Glomerular visceral epithelial cell (primary cell): ENCODE measurements around the gene TSKS.
A peak's percentile ranks its signal among the peaks of the same experiment; 100 is the strongest.

ENCODE experiments used
- DNase-seq: peaks from one replicate; pipeline ENCODE4 v3.0.0-alpha.2; 2016; ENCODE audit errors: extremely low spot score

TSKS gene

DNA sequence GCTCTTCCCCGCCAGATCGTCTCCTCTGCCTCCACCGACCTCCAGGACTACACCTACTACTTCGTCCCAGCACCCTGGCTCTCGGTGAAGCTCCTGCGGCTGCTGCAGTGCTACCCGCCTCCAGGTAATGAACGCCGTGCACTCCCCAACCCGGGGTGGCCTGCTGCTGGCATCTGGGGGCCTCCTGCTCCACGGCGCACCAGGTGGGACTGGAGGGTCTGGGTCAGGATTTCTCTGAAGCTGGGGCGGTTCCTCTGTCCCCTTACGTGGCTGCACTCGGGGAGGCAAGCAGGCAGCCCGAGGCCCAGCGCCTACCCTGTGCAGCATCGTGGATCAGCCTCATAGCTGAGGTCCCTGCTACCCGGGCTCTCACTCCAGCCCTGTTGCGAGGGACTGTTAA, 32.5 kb upstream of the TSKS start:
- DNase-seq = no peak

GRCh38 chr19:49793561-49793840, 30.4 kb upstream of the TSKS start:
- DNase-seq = peak; percentile 34

DNA sequence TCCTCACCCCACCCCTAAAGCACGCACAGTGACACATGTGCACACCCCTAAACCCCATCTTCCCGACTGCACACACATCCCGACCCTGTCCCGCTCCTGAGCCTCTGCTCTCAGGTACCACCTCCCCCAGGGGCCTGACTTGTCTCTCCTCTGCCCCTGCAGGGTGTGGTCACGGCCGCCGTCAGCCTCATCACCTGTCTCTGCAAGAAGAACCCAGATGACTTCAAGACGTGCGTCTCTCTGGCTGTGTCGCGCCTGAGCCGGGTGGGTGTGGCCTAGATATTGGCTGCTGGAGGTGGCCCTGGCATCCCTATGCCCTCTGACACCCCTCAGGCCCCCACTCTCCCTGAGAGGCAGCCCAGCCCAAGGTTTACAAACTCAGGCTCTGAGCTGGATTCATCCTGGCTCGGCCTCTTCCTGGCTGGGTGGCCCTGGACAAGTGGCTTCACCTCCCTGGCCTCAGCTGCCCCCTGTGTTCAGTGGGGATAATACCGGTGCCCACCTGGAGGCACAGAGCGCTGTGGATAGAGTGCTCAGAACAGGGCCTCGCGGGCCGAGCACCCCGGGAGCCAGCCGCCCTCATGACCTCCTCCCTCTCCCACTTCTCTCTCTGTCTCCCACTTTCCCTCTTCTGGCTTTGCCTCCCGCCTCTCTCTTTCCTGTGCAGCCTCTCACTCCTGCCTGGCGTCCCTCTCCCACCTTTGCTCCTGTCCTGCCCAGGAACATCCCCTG, 29.9 kb upstream of the TSKS start:
- no peak for DNase-seq

GRCh38 chr19:49791776-49792445, 28.8 kb upstream of the TSKS start:
- DNase-seq = no peak

GRCh38 chr19:49790866-49791265, 27.8 kb upstream of the TSKS start:
- no peak for DNase-seq

DNA sequence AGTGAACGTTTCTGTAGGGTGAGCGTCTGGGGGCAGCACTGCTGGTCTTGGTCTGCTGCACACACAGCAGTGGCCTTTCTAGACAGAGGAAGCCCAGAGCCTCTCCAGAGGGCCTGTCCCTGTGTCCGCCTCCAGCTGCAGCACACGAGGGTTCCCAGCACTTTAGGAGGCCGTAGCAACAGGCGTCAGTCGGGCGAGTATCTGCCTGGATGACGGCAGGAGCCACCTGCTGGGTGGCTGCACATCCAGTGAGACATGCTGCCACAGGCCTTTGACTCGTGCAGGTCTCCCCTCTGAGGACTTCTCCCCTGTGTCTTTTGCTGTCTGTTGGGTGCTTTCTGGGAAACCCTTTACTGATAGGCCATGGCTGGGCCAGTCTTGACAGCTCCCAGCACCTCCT, 25.8 kb upstream of the TSKS start:
- DNase-seq = no peak

DNA sequence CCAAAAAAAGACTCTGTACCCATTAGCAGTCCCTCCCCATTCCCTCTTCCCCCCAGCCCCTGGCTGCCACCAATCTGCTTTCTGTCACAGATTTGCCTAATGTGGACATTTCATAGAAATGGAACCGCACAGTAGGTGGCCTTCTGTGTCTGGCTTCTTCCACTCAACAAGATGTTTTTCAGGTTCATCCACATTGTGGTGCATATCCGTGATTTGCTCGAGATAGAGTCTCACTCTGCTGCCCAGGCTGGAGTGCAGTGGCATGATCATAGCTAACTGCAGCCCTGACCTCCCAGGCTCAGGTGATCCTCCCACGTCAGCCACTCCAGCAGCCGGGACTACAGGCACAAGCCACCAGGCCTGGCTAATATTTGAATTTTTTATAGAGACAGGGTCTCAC, 24.6 kb upstream of the TSKS start:
- no peak for DNase-seq

GRCh38 chr19:49786376-49786820, 23.3 kb upstream of the TSKS start:
- DNase-seq = no peak

DNA sequence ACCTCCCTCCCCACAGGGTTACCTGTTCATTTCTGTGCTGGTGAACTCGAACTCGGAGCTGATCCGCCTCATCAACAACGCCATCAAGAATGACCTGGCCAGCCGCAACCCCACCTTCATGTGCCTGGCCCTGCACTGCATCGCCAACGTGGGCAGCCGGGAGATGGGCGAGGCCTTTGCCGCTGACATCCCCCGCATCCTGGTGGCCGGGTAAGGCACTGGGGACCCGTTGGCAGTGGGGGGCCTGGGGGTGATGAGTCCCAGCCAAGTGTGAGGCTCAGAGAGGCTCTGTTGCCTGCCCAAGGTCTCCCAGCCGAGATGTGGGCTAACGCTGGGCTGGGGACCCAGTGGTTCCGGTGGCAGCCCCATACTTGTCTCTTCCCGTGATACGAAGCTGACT, 19.4 kb upstream of the TSKS start:
- no peak for DNase-seq

DNA sequence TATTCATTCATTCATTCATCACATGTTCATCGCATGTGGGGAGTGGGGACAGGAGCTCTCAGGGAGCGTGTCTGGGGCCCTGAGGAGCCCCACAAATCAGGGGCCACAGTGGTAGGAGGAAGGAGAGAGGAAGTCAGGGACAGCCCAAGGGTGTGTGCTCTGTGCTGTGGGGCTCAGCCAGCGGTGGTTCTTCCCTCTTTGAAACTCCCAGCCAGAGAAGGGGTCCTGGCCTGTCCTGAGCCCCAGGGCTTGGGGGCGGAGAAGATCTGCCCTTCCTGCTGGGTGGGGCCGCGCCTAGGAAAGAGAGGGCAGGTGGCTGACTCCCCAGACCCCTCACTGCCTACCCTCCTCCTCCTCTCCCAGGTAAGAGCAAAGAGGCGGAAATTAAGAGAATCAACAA, 18.3 kb upstream of the TSKS start:
- no peak for DNase-seq

DNA sequence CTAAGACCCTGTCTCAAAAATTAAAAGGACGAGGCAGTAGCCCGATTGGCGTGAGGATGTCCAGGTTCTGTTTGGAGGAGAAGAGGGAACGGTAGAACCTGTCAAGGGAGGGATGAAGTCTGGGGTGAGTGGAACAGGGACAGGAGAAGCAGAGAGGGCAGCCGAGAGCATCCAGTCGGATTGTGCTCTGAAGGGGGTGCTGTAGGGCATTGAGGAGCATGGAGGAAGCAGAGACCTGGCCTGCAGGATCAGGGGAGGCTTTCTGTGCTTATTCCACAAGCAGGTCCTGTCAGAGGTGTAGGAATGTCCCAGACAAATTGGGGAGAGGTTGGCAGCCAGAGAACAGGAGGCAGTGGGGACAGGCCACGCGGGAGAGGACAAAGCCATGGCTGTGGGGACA, 17.8 kb upstream of the TSKS start:
- no peak for DNase-seq

DNA sequence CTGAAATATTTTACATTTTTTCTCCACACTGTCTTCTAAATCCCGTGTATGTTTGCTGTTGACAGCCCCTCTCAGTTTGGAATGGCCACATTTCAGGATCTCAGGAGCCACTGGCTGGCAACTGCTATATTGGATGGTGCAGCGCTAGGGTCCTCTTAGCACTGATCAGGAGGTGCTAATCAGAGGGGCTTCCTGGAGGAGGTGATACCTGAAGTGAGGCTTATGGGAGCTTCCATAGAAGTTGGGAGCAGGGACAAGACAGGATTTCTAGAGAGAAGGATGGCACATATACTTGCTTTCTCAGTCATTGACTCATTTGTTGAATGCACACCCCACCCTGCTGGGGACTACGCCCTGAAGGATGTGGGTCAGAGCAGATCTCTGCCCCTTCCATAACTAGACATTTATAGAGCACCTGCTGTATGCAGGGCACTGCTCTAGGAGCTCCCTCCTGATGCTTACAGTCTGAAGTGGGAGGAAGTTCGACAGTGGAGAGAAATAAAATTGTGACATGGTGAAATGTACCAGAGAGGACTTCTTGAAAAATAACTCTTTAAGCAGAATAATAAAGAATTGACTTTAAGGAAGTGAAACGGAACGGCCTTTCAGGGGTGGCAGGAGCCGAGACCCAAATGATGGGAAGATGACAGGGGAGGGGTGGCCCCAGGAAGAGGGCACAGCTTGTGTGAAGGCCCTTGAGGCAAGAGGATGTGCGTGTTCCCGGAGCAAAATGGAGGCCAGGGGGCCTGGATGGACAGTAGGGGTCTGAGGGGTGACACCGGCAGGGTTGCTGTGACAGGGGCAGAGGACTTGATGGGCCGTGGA, 16.8 kb upstream of the TSKS start:
- no peak for DNase-seq

DNA sequence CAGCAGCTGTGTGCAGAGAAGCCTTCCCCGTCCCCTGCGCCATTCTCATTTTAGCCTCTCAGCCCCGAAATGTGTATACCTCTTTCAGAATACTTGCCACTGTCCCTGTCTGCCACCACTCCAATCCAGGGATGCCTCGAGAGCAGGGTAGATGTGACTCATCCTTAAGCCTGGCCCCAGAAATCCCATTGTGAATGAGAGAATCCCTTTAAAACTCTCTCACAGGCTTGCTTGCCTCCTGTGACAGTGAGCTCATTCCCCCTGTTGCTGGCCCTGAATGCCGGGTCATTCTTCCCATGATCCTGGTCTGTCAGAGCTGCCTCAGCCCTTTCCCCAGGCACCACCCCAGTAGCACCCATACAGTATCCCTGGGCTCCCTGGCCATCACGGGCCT, 13.3 kb upstream of the TSKS start:
- DNase-seq = no peak

GRCh38 chr19:49775742-49776370, 12.8 kb upstream of the TSKS start:
- no peak for DNase-seq

DNA sequence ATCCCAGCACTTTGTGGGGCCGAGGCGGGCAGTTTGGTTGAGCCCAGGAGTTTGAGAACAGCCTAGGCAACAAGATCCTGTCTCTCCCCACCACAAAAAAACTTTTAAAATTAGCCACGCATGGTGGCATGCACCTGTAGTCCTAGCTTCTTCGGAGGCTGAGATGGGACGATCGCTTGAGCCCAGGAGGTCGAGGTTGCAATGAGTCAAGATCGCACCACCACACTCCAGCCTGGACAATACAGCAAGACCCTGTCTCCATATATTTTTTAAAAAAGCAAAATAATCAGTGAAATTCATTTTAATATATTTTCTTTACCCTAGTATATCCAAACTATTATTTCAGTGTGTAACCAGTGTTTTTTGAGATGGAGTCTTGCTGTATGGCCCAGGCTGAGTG, 11.9 kb upstream of the TSKS start:
- no peak for DNase-seq

- DNase-seq = no peak
These were observed 10.7 kb upstream of the TSKS start for GRCh38 chr19:49773663-49774350.

GRCh38 chr19:49772850-49773432, 9.8 kb upstream of the TSKS start:
- DNase-seq = no peak

GRCh38 chr19:49771674-49772139, 8.6 kb upstream of the TSKS start:
- DNase-seq = no peak

GRCh38 chr19:49770529-49770928, 7.4 kb upstream of the TSKS start:
- DNase-seq = no peak

GRCh38 chr19:49767967-49768581, 5.0 kb upstream of the TSKS start:
- DNase-seq = no peak

- peak; percentile 31 for DNase-seq
These were observed 4.3 kb upstream of the TSKS start for GRCh38 chr19:49767381-49767780.
